Limb (tissue), 2 donors: ENCODE data around the gene MTREX.

Experiments used
- DNase-seq, 2 donors: peaks; one replicate each; pipeline ENCODE4 v3.0.0-alpha.2; 2016; ENCODE audit errors: extremely low spot score in 2 of 2

MTREX gene

DNA sequence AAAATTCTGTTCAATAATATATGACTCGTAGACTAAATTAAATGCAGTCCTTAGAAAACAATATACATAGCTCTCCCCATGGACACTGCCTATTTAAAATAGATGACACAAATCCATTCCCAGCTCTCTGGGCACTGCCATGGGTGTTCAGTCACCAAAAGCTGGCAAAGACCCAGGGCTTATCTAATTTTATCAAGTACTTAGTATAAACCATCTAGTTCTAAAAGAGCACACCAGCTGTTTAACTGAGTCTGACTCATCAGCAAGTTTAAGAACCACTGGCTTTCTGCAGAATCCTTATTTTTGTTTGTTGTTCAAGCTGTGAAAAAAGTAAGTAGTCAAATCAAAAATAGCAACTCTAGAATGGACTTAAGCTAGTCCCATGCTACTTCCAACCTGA is 119.4 kb downstream of the MTREX start:
- DNase-seq = no peak

DNA sequence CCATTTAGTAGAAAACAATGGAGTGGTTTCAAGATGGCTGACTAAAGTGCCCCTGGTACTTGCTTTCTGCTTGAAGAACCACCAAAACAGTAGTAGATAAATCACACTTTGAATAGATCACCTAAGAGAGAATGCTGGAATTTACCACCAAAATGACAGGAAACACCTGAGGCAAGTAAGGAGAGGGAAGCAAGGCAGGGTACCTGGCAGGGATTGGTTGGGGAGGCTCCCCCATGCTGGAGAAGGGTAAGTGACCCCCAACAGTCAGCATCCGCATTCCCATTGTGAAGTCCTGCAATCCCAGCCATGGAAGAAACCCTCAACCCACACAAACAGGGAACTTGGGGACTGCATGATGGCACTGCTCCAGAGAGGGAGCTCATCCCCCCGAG is 121.4 kb downstream of the MTREX start:
- no peak for DNase-seq

DNA sequence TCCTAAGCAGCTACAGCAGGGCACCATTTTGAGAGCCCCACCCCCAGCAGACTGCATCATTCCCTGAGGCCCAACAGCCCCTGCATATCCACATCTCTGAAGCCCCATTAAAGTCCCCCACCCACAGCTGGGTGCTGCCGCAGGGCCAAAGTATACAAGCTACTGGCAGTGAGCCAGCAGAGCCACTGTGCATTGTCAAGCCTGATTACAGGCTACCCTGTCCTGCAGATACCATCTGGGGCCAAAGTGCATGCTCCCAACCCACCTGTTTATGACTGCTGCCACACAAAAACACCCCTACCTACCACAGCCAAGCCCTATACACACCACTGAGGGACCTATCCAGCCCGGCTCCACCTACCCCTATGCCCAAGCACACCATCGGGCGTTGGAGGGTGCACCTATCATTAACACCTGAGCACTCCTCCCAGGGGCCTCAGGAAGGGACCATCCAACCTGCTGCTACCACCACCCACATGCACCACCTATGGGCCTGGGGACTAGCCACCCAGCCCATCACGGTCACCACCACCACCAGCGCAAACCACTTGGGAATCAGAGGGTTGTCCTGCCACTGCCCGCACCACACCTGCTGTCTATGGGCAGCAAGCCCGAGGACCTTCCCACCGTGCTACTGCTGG is 121.9 kb downstream of the MTREX start:
- DNase-seq = no peak

DNA sequence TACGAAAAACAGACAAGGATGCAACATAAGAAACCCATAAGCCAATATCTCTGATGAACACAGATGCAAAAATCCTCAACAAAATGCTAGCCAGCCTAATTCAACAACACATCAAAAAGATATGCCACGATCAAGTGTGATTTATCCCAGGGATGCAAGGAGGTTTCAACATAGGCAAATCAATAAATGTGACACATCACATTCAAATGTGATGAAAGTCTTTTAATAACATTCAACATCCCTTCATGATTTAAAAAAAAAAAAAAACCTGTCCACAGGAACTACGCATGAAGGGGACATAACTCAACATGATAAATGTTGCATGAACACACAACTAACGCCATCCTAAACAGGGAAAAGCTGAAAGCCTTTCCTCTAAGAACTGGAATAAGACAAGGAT is 124.8 kb downstream of the MTREX start:
- DNase-seq = no peak

DNA sequence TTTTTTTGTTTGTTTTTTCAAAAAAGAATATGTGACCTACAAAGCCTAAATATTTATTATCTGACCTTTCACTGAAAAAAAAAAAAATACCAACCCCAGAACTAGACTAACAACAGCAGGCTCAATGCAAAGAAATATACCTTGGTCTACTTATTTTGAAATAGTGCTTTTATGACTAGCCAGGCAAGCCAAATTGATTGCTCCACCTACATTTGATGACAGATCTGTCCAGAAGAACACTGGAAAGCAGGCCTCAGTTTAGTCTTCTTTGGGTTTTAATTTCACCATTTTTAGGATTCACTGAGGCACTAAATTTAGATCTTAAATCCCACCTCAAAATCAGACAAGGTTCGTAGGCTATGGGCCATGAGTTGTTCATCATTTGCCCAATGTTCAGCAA is 129.7 kb downstream of the MTREX start:
- no peak for DNase-seq

DNA sequence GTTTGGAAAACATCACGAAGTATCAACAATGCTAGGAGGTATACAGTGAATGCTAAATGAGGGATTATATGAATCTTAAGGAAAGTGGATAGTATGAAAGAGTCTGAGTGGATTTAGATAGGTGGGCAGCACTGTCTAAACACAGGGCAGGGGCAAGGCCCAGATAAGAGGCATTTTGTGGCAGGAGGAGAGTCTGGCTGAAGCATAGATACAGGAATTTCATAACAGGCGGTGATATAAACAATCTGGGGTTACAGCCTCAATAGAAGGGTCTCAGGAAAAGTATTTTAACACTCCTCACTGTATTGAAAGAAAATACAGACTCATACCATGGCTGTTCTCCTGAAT is 130.0 kb downstream of the MTREX start:
- DNase-seq = no peak

DNA sequence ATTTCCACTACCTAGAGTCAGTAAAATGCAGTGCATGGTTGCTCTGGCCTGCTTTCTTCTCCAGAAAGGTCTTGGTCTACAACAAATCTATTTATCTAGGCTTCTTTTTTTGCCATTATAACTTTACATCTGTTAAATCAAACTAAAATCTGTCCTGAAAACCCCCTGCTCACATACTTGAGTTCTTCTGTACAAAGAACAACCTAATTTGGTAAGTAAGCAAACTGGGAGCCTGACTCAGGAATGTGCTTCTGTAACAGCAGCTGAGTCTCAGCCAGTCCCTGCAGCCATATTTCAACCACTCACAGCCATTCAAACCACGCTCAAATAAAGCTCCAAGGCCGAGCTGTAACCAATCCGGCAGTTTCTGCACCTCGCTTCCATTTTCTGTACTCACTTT is 131.2 kb downstream of the MTREX start:
- DNase-seq = peak; percentile 38 to 63

DNA sequence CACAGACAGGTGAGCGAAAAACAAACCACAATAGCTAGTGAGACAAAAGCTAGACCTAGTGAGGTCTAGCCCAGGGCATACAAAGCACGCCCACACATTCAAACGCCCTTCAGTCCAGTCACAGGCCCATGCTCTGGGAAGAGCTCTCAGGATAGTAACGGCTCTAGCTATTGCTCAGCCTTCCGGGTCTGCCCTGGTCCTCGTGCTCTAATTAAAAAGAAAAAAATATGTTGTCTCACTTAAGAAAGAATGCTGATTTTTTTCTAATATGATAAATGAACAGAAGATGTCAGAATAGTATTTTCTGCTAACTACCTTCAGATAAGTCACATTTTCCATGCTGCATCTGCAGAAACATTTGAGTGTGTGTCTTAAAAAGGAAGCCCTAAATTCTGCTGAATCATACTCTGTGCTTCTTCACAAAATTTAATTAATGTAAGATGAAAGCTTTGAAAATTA is 132.4 kb downstream of the MTREX start:
- no peak for DNase-seq

DNA sequence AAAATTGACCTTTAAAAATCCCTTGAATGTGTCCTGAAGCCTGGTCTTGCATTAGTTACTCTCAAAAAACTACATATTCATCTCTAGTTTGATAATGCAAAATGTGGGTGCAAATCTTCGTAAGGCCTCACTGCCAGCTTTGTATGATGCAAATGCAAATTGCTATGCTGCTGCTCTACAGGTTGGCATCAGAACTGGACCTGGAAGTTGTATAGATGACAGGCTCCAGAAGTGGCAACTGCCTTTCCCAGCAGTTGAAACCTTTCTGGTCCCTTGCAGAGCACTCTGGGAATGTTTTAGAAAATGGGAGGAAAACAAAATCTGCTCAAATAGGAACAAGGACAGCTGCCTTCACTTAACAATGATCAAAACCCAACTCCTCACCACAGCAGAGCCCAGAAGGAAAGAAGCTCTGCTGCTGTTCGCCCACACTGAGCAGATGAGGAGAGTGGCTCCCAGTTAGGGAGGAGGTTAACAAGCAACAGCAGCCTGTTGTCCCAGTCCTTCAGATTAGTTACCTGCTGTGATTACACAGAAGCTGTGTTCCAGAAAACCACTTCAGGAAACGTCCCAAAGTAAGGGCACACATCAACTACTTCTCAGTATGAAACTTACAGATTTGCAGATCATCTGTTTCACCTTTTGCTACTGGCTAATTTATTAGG is 133.4 kb downstream of the MTREX start:
- DNase-seq = no peak

DNA sequence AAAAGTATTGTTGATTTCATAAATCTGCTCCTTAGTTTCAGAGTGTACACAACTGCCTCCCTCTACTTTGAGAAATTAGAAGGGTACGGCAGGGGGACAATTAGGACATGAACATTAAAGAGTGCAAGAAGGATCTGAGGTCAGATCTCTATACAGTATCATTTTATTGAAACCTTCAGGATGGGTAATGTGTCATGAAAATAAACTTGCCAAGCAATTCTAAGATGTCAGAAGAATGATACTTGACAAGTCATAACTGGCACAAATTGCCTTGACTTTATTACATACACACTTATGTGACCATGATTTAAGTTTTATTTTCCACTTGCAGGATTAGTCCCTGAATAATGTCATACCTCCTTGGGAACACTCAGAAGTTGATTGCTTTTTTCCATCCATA is 134.2 kb downstream of the MTREX start:
- DNase-seq = no peak

DNA sequence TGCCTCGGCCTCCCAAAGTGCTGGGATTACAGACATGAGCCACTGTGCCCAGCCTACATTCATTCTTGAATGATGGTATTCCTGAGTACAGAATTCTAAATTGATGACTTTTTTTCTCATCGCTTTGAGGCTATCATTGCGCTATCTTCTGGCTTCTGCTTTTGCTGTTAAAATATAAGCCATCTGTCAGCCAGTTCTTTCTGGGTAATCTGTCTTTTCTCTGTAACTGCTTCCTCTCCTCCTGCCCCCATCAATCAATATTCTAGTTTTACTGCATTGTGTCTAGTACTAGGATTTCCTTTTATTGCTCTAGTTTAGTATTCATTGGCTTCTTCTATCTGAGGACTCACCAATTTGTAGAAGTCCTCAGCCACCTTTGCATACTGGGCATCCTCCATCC is 138.0 kb downstream of the MTREX start:
- no peak for DNase-seq

DNA sequence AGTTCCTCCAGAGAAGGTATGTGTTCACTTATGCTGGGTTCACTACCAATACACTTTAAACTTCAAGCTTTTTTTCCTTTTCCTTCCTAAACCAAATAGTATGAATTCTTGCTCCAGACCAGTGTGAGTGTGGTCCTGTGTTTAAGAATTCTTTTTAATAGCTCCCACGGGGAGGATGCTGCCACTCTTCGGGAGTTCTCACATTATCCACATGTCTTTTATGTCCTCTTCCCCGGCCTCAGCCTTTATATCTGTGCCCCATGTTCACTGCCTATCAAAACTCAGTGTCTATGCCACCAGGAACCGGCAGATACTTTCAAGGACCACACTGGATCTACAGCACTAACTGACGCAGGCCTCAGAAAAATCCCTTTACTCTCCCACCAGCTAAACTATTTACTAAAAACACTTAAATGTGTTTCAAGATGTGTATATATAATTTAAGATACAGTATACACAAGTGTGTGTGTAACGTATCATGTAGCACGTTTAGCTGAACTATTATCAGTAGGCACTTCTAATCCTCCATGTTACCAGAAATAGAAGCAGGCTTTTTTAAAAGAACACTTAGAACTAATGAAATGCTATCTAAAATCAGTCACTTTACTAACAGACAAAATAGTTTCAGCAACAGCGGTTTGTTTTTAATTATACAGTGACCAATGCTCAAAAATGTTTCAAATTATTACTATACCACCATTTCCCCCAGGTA is 139.0 kb downstream of the MTREX start:
- no peak for DNase-seq

DNA sequence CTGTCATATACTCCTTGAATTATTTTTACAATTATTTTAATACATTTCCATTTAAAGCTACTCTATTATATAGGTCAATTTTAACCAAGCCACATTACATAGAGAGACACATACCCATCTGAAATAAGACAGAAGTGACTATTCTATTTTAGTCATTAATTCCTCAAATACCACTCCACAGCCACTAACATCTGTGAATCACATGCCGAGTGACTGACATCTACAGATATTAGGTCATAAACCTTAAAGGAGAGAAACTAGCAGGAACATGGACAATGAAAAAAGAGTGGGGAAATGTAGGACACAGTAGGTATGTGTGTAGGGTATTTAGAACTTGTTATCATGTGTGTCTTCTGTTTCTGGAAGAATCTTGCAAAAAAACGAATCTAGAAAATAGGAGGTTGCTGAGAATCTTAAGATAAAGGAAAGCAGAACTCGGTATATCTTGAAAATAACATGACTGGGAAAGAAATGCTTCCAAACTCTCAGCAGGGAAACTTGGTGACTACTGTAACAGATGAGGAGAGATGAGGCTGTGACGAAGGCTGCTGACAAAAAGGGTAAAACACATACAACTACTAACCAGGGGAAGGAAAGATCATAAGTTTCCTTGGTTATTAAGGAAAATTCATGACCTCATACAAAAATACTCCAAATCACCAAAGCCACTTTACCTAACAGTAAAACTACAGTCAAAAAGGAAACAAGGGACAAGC is 142.4 kb downstream of the MTREX start:
- no peak for DNase-seq

DNA sequence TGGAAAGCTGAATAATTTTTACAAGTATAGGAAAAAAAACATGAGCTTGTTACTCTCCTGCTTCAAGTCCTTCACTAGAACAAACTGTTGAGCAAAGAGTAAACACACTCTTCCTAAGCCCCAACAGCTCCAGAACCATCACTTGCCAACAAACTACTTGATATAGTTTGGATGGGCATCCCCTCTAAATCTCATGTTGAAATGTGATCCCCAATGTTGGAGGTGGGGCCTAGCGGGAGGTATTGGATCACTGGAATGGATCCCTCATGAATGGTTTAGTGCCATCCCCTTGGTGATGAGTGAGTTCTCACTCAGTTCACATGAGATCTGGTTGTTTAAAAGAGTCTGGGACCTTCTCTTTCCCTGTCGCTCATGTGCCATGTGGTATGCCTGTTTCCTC is 144.2 kb downstream of the MTREX start:
- DNase-seq = no peak

DNA sequence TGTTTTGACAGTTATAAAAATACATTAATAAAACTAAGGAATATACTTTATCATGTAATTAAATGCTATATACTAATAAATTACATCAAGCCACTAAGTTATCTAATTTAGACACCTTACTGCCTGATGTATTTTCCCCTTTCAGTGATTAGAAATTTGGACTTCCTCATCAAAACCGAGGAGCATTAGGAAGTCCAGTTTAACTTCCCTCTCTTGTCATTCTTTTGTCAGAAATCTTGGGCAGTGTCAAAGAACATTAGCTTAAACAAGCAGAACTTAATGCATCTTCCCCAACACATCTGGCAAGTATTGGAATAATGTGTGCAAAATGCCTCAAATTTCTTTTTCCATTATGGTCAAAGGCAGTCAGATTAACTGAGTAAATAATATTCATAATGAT is 145.4 kb downstream of the MTREX start:
- DNase-seq = no peak

DNA sequence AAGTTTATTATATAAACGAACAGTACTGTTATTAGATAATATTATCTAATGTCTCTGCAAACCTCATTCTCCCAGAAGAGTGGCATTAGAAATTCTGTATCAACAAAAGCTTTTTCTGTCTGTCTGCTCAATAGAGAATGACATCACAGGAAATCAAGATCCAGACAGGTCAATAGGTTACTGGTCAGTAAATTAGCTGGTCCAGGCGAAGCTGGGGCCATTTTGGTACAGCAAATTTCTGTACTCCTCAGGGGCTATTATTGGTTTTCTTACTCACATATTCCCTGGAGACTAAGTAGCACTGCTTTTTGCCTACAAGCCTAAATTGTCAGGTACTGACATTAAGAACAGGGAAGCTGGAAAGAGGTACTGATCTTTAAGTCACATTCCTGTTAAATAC is 146.5 kb downstream of the MTREX start:
- no peak for DNase-seq

DNA sequence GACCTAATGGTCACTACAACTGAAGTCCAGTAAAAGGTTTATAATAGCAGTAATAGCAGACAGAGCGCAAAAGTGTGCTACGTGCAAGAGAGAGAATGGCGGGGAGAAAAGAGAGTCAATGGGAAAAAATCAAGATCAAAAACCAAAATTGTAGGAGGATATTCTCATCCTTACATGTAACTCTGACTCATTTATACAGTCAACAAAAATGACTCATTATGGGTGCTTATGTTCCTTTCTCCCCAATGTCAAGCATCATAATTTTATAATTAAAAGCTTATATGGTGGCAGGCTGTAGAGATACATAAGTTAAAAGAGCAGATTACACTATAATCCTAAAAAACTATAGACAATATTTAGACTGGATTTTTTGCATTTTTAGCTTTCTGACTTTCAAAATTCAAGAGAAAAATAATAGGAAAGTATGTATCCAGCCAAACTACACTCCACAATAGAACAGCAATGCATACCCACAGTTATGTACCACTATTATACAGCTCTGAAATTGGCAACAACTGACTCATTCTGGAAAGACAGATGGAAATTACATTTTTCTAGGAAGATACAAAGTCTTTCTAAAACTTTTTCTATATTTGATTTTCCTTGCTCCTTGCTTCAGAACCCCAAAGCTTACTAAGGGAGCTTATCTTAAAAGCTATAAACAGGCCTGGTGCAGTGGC is 148.6 kb downstream of the MTREX start:
- no peak for DNase-seq

DNA sequence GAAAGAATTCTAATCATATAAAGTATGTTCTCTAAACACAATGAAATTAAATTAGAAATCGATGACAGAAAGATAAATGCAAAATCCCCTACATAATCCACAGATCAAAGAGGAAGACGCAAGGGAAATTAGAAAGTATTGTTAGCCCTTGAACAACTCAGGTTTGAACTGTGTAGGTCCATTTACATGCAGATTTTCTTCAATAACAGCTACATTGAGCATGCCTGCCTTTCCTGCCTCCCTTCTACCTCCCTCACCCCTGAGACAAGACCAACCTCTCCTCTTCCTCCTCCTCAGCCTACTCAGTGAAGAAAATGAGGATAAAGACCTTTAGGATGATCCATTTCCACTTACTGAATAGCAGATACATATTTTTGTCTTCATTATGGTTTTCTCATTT is 151.8 kb downstream of the MTREX start:
- DNase-seq = no peak

DNA sequence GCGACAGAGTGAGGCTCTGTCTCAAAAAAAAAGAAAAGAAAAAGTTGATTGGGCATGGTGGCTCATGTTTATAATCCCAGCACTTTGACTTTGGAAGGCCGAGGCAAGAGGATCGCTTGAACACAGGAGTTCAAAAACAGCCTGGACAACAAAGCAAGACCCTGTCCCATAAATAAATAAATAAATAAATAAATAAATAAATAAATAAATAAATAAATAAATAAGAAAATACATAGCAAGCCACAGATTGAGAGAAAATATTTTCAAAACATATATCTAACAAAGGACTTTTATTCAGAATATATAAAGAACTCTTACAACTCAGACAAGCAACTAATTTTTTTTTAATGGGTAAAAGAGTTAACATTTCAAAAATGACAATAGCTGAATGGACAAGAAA is 155.8 kb downstream of the MTREX start:
- DNase-seq = no peak

DNA sequence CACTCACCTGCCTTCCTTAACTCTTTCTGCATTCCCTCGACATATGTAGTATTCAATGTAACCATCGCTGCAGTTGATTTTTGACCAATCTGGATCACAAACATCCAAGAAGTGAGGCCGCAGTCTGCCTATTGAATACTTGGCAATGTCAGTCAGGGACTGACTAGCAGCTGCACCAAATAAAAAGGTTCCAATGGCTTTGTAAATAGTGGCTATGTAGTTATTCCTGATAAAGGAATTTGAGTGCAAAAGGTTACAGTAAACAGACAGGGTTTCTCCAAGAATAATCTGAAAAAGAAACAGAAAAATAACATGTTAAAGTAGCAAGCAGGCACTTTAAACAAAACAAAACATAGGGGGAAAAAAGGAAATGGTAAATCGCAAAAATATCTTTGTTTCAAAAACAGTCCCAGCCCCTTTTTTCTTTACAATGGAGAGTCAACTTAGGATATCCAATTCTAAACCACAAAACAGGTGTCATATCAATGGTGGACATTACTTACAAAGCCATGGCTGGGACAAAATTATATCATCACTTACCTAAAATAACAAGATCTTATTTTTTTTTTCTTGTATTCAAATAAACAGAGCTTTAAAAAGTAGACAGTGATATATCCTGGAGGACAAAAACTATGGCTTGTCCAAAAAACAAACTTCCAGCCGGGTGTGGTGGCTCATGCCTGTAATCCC is 160.2 kb downstream of the MTREX start:
- DNase-seq = no peak

DNA sequence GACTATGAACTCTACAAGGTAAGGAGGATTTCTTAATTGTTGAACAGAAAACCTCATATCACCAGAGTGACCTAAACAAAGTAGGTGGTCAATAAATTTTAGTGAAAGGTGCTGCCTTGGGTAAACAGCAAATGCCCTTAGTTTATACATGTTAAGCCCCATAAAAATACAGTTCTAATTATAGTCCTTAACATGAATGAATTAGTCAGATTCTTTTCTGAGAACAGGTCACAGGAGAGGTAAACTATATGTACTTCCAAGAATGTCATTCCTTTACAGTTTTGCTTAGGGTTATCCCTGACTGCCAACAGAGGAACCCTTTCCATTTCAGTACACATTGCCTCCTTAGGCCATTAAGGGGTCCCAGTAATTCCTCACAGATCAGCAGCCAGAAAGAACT is 162.1 kb downstream of the MTREX start:
- DNase-seq = no peak
